HL-60 (cell line): ENCODE data around the gene LPXN.

Experiments
- DNase-seq, 2 experiments: peaks; one replicate each; pipeline ENCODE4 v3.0.0-alpha.2; 2010 to 2020; ENCODE audit warnings: low read depth in 1 of 2, low spot score in 1 of 2
- H3K27ac ChIP-seq: fragments of 250-450 bp; sonication (Bioruptor Pico); replicated peaks from 2 replicates; pipeline ENCODE4 v1.5.1; 2020; ENCODE audit warnings: mild to moderate bottlenecking, moderate library complexity
- H3K27me3 ChIP-seq: fragments of 250-450 bp; sonication (Bioruptor Pico); 2 replicates; pipeline ENCODE4 v1.5.1; 2021; ENCODE audit warnings: mild to moderate bottlenecking, moderate library complexity; ENCODE audit not compliant: insufficient read depth, poor library complexity, severe bottlenecking
- H3K4me3 ChIP-seq: replicated peaks from 2 replicates; pipeline ENCODE4 v1.5.1; 2011; ENCODE audit warnings: mild to moderate bottlenecking, control low read depth, low read length; ENCODE audit not compliant: insufficient read depth
- GABPA ChIP-seq: IDR thresholded peaks from 2 replicates; pipeline ENCODE4 v1.6.1; 2012; ENCODE audit warnings: low read depth
- POLR2AphosphoS5 ChIP-seq: IDR thresholded peaks from 2 replicates; pipeline ENCODE4 v1.6.1; 2012; ENCODE audit warnings: low read depth
- REST ChIP-seq: IDR thresholded peaks from 2 replicates; pipeline ENCODE4 v1.6.1; 2012; ENCODE audit warnings: low read depth; ENCODE audit not compliant: insufficient replicate concordance
- SPI1 ChIP-seq: IDR thresholded peaks from 2 replicates; pipeline ENCODE4 v1.6.1; 2012; ENCODE audit warnings: low read depth, mild to moderate bottlenecking, borderline replicate concordance
- TF ChIP-seq, protein P1 (sequence below): IDR thresholded peaks from one replicate; pipeline ENCODE4 v1.5.1; 2011; ENCODE audit warnings: low read length, control low read depth, inconsistent platforms; ENCODE audit not compliant: insufficient read depth

LPXN gene

DNA sequence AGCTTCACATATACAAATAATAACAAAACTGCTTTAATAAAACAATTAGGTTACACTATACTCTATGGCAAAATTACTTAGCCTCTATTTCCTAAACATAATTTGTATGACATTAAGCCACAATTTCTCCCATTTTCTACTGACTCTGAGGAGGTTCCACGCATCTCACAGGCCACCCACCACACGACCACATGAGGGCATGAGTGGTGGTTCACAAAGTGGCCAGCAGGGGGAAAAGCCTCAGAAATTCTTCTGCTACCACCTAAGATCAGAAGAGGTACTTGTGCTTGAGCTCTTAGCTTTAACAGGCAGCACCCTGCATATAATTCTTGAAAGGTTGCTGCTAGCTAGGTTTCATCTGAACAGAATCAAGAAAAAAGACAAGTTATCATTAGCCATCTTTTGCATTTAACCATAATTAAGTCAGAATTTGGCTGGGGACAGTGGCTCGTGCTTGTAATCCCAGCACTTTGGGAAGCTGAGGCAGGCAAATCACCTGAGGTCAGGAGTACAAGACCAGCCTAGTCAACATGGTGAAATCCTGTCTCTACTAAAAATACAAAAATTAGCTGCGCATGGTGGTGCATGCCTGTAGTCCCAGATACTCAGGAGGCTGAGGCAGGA lies 7.7 kb downstream of the LPXN start:
- H3K27me3 ChIP-seq: no peaks in the 10 kb centered on the region
- no peak for TF ChIP-seq POLR2AphosphoS5
- TF ChIP-seq, protein P1, sequence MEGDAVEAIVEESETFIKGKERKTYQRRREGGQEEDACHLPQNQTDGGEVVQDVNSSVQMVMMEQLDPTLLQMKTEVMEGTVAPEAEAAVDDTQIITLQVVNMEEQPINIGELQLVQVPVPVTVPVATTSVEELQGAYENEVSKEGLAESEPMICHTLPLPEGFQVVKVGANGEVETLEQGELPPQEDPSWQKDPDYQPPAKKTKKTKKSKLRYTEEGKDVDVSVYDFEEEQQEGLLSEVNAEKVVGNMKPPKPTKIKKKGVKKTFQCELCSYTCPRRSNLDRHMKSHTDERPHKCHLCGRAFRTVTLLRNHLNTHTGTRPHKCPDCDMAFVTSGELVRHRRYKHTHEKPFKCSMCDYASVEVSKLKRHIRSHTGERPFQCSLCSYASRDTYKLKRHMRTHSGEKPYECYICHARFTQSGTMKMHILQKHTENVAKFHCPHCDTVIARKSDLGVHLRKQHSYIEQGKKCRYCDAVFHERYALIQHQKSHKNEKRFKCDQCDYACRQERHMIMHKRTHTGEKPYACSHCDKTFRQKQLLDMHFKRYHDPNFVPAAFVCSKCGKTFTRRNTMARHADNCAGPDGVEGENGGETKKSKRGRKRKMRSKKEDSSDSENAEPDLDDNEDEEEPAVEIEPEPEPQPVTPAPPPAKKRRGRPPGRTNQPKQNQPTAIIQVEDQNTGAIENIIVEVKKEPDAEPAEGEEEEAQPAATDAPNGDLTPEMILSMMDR: peak; percentile 79
- peak; percentile 52 to 71 for DNase-seq
- no peak overlapping the region for H3K4me3 ChIP-seq
- H3K27ac ChIP-seq: no peak overlapping the region

GRCh38 chr11:58564231-58564630 lies 11.4 kb downstream of the LPXN start:
- peak in 1 of 2 experiments; percentile 17 for DNase-seq
- TF ChIP-seq SPI1: no peak
- no peak for TF ChIP-seq REST
- no peak for TF ChIP-seq GABPA
- TF ChIP-seq, protein P1: no peak
- TF ChIP-seq POLR2AphosphoS5: no peak
- peak overlapping the region; percentile 12; the same call in 1 of the 2 replicates for H3K27ac ChIP-seq
- no peaks in the 10 kb centered on the region for H3K27me3 ChIP-seq
- H3K4me3 ChIP-seq: no peak overlapping the region

DNA sequence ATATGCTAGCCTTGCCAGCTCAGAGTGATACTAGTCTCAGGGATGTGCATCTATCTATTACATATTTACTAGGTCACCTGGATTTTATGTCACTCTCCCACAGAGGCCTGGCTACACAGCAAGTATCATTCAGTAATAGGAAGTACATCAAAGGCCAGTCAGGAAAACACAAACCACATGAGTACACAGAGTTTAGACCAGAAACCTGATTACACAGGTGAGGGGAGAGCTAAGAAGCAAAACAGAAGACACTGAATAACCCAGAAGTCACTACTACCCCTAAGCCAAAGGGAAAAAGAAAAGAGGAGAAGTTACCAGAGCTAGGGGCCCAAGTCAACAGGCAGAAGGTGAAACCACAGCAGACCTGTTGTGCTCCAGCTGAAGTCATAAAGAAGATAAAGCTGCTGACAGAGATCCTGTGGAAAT lies 13.3 kb downstream of the LPXN start:
- H3K4me3 ChIP-seq: no peak overlapping the region
- no peaks in the 10 kb centered on the region for H3K27me3 ChIP-seq
- DNase-seq: no peak
- H3K27ac ChIP-seq: no peak overlapping the region
- TF ChIP-seq POLR2AphosphoS5: no peak
- no peak for TF ChIP-seq REST
- no peak for TF ChIP-seq GABPA
- TF ChIP-seq, protein P1: no peak
- no peak for TF ChIP-seq SPI1

DNA sequence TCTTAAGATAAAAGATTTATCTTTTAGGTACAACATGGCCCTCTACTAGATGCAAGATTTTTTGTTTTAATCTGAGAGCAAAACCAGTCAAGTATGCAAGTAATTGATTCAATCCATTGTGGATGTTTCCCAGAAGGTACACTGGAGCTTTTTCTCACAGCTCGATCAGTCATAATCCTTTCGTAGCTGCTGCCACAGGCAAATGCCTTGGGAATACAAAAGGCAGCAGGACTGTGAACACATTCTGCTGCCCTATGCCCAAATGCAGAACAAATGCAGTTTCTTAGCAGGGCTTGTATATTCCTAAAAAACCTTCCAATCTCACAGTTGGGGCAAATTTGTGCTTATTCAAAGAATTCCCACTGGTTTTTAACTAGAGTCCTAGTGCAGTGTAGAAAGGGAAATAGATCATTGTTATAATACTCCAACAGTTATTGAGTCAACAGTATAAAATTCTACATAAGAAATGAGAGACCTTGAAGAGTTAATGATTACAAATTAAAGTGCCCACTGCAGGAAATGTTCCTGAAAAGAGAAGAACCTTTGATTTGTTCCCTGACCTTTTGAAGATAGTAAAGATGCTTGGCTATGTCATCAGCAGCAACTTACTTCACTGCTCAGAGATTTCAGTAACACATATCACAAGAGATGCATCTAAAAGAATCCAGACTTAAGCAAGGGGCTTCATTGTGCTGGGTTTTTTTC lies 14.1 kb downstream of the LPXN start:
- Histone ChIP-seq H3K4me3 (no peak overlapping the region), H3K27ac (no peak overlapping the region), H3K27me3 (no peaks in the 10 kb centered on the region)
- DNase-seq: no peak
- TF ChIP-seq SPI1: no peak
- no peak for TF ChIP-seq POLR2AphosphoS5
